DOHH2 (cell line): ENCODE measurements around the gene MRPL43.

Experiments used
- H3F3A ChIP-seq: fragments of 200-600 bp; sonication (generic), shearing (Covaris generic); 2 replicates; pipeline ENCODE4 v1.6.0; 2016; ENCODE audit warnings: antibody characterized with exemption, mild to moderate bottlenecking; ENCODE audit not compliant: control insufficient read depth, insufficient read depth
- H3K27ac ChIP-seq: fragments of 200-600 bp; sonication (generic); 2 replicates; pipeline ENCODE4 v1.5.1; 2014; ENCODE audit warnings: low read depth, mild to moderate bottlenecking, low read length, moderate library complexity
- H3K27me3 ChIP-seq: fragments of 200-600 bp; sonication (generic); 2 replicates; pipeline ENCODE4 v1.6.1; 2014; ENCODE audit warnings: mild to moderate bottlenecking, low read length, mixed read lengths; ENCODE audit not compliant: control insufficient read depth
- H3K36me3 ChIP-seq: fragments of 200-600 bp; sonication (generic); 2 replicates; pipeline ENCODE4 v1.6.1; 2014; ENCODE audit warnings: mild to moderate bottlenecking, low read length, moderate library complexity, mixed read lengths; ENCODE audit not compliant: control insufficient read depth
- H3K4me1 ChIP-seq: fragments of 200-600 bp; sonication (generic); 2 replicates; pipeline ENCODE4 v1.6.1; 2014; ENCODE audit warnings: mild to moderate bottlenecking, low read length, mixed read lengths; ENCODE audit not compliant: control insufficient read depth
- H3K4me2 ChIP-seq: fragments of 200-600 bp; sonication (generic); 2 replicates; pipeline ENCODE4 v1.6.0; 2014; ENCODE audit warnings: mild to moderate bottlenecking, low read length, moderate library complexity
- H3K4me3 ChIP-seq: fragments of 200-600 bp; sonication (generic); 2 replicates; pipeline ENCODE4 v1.5.1; 2014; ENCODE audit warnings: mild to moderate bottlenecking, low read length, mixed read lengths
- H3K79me2 ChIP-seq: fragments of 200-600 bp; sonication (generic); 2 replicates; pipeline ENCODE4 v1.6.1; 2014; ENCODE audit warnings: mild to moderate bottlenecking, low read length, mixed read lengths; ENCODE audit not compliant: control insufficient read depth
- H3K9me2 ChIP-seq: fragments of 200-600 bp; sonication (generic); replicated peaks from 2 replicates; pipeline ENCODE4 v1.6.1; 2014; ENCODE audit warnings: mild to moderate bottlenecking, low read length, mixed read lengths; ENCODE audit not compliant: control insufficient read depth
- H3K9me3 ChIP-seq: fragments of 200-600 bp; sonication (generic); 2 replicates; pipeline ENCODE4 v1.6.1; 2014; ENCODE audit warnings: antibody characterized with exemption, low read length, mixed read lengths; ENCODE audit not compliant: control insufficient read depth, insufficient read depth
- H4K20me1 ChIP-seq: fragments of 200-600 bp; sonication (generic); 2 replicates; pipeline ENCODE4 v1.6.0; 2014; ENCODE audit warnings: low read depth, mild to moderate bottlenecking, antibody characterized with exemption, low read length, moderate library complexity; ENCODE audit not compliant: control insufficient read depth, insufficient read depth
- EZH2phosphoT487 ChIP-seq: fragments of 200-600 bp; sonication (generic); IDR thresholded peaks from 2 replicates; pipeline ENCODE4 v1.6.1; 2017; ENCODE audit warnings: borderline replicate concordance, mild to moderate bottlenecking, antibody characterized with exemption, low read length, moderate library complexity, mixed read lengths
- TF ChIP-seq, protein P1 (sequence below): fragments of 200-600 bp; sonication (generic); IDR thresholded peaks from one replicate; pipeline ENCODE4 v1.5.1; 2014; ENCODE audit warnings: antibody characterized with exemption, mild to moderate bottlenecking, low read depth, low read length; ENCODE audit not compliant: poor library complexity, severe bottlenecking

Gene MRPL43

DNA sequence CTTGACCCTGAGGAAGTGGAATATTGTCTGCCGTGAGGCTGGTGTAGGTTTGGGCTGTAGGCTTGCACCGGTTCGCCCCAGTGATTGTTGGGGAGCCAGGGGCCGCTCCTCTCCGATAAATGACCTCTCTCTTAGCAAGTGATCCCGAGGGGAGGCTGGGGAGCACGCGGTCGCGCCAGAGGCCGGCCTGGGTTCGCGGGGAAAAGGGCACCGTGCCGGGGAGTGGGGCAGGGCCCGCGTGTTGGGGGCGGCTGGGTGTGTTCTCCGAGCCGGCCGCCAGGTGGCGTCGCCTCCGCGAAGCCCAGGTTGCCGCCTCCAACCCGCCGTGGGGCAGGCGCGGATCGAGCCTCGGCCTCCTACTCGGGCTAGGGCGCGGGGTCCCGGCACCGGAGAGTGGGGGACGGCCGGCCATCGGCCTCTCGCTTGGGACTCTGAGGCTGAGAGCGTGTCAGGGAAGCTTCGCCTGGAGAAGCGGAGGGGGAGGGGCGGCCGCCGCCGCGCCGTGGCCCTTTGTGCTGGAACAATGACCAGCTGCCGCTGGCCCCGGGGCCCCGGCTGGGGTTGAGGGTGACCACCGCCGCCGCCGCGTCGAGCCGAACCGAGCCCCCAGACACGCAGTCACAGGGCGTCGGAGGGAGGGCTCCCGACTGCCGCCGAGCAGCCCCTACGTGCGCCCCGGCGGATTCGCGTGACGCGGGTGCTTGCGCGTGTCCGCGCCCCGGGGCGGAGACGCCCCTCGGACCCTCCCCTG is 11.9 kb upstream of the MRPL43 start:
- TF ChIP-seq, protein P1, sequence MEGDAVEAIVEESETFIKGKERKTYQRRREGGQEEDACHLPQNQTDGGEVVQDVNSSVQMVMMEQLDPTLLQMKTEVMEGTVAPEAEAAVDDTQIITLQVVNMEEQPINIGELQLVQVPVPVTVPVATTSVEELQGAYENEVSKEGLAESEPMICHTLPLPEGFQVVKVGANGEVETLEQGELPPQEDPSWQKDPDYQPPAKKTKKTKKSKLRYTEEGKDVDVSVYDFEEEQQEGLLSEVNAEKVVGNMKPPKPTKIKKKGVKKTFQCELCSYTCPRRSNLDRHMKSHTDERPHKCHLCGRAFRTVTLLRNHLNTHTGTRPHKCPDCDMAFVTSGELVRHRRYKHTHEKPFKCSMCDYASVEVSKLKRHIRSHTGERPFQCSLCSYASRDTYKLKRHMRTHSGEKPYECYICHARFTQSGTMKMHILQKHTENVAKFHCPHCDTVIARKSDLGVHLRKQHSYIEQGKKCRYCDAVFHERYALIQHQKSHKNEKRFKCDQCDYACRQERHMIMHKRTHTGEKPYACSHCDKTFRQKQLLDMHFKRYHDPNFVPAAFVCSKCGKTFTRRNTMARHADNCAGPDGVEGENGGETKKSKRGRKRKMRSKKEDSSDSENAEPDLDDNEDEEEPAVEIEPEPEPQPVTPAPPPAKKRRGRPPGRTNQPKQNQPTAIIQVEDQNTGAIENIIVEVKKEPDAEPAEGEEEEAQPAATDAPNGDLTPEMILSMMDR, result peak; percentile 91
- TF ChIP-seq EZH2phosphoT487, result no peak
- peak overlapping the region; percentile 97 for H3K4me3 ChIP-seq
- peak overlapping the region; percentile 100 for H3K4me2 ChIP-seq
- H3K27ac ChIP-seq, result peak overlapping the region; percentile 81
- H3K79me2 ChIP-seq, result peaks cover 17% of the 10 kb centered on the region
- no peaks in the 10 kb centered on the region for H3K9me3 ChIP-seq
- peaks cover 22% of the 10 kb centered on the region for H3F3A ChIP-seq
- no peaks in the 10 kb centered on the region for H4K20me1 ChIP-seq
- peaks cover 29% of the 10 kb centered on the region for H3K4me1 ChIP-seq
- H3K36me3 ChIP-seq, result peaks cover 9% of the 10 kb centered on the region
- no peaks in the 10 kb centered on the region for H3K27me3 ChIP-seq
- no peaks in the 10 kb centered on the region for H3K9me2 ChIP-seq

DNA sequence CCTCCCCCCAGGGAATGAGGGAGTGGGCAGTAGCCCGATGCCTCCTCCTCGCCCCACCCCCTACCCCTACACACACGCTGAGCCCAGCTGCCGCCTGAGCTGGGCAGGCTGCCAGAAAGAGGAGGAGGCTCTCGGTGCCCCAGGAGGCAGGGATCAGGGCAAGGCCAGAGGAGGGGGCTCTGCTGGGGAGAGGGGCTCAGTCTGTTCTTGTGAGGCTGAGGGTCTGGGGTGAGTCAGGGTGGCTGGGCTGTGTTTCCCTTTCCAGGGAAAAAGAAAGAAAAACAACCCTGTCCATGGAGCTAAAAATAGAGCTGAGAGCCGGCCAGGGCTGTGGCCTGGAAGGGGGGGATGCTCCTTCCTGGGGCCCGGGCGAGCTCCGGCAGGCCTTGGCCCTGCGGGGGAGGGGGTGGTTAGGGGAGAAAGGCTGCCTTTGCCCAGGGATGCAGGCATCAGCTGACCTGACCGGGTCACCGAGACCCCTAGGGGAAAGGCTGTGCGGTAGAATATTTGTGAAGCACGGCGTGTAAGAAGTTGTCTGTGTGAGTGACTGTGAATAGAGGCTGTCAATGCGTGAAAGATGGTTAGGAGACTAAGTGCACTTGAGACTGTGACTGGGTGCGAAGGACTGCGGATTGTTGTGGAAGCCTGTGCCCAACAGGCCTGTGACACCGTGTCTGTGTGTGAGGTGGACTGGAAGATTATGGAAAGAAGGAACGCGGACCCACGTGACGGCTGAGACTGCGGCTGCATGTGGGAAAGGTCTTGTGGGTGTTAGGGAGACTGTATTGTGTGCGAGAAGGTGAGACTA is 11.1 kb upstream of the MRPL43 start:
- Histone ChIP-seq H3K4me1 (peaks cover 29% of the 10 kb centered on the region), H3K79me2 (peaks cover 17% of the 10 kb centered on the region), H3K4me3 (peak overlapping the region; percentile 97), H3K9me3 (no peaks in the 10 kb centered on the region), H3K4me2 (peak overlapping the region; percentile 100), H3K9me2 (no peaks in the 10 kb centered on the region), H3K27ac (peak overlapping the region; percentile 81), H3K36me3 (peaks cover 17% of the 10 kb centered on the region), H3F3A (peaks cover 22% of the 10 kb centered on the region), H3K27me3 (no peaks in the 10 kb centered on the region), H4K20me1 (no peaks in the 10 kb centered on the region)
- TF ChIP-seq EZH2phosphoT487, result no peak
- TF ChIP-seq, protein P1, result no peak

DNA sequence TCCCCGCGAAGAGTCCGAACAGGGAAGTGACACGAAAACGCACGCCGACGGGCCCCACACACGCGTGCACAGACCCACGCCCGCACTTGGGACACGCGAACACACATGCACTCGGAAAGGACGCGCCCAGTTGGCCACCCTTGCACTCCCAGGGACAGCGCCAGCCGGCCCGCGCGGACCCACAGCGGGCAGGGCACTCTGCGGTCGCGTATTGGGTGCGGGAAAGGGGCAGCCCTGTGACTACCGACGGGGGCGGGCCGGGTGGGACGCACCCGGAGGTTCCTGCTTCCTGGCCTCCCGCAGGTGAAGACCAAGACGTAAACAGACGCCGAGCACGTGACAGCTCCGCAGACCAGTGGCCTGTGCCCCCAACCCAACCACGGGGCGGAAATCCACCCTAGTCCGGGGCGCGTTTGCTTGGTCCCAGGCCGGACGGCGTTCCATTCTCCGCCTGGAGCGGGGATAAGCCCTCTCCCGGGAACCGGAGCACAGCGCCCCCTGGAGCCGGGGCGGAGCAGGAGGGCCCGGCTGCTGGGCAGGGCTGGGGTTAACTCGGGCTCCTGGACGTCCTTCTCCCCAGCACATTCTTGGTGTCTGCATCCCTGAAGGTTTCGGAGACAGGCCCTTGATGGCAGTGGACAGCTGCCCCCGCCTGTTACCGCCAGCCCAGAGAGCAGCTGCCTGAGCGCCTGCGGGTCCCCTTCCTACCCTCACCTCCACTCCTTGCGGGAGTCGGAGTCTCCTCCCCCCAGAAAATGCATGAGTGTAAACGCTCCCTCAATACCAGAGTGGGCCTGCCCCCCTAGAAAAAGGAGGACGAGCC is 10.3 kb upstream of the MRPL43 start:
- Histone ChIP-seq H3K79me2 (peaks cover 17% of the 10 kb centered on the region), H4K20me1 (no peaks in the 10 kb centered on the region), H3K9me2 (no peaks in the 10 kb centered on the region), H3K27me3 (no peaks in the 10 kb centered on the region), H3K9me3 (no peaks in the 10 kb centered on the region), H3F3A (peaks cover 25% of the 10 kb centered on the region), H3K4me1 (peaks cover 29% of the 10 kb centered on the region), H3K27ac (peak overlapping the region; percentile 81), H3K4me2 (peak overlapping the region; percentile 100), H3K36me3 (peaks cover 22% of the 10 kb centered on the region), H3K4me3 (peak overlapping the region; percentile 97)
- no peak for TF ChIP-seq EZH2phosphoT487
- TF ChIP-seq, protein P1, result peak; percentile 99
